Heart left ventricle (tissue), 16 donors: Measurements from ENCODE around the gene MYOC. TPM values are rescaled to one million over a fixed set of nuclear protein-coding genes. Genes with fewer than 3 reads are reported as not detected.

Experiments used
- ATAC-seq, 4 donors: fragments of 200-7000 bp; cut with Tn5 transposase; one replicate each; pipeline ENCODE4 v1.9.1; 2020 to 2022; ENCODE audit warnings: moderate library complexity in 4 of 4, mild to moderate bottlenecking in 3 of 4, moderate number of reproducible peaks in 1 of 4
- DNase-seq, 5 donors: peaks; one replicate each; pipeline ENCODE4 v3.0.0-alpha.2; 2020
- H3K27ac ChIP-seq, 12 donors: fragments of 200-600 bp; sonication (generic) in 4 of 12; one replicate each; pipeline versions ENCODE4 v1.5.0 to v1.8.0; 2016 to 2022; ENCODE audit warnings: mild to moderate bottlenecking in 2 of 12
- H3K27me3 ChIP-seq, 9 donors: fragments of 200-600 bp; sonication (generic) in 2 of 9; one replicate each; pipeline versions ENCODE4 v1.5.1 to v1.8.0; 2016 to 2022; ENCODE audit warnings: mild to moderate bottlenecking in 3 of 9
- H3K36me3 ChIP-seq, 9 donors: fragments of 200-600 bp; sonication (generic) in 2 of 9; one replicate each; pipeline versions ENCODE4 v1.5.0 to v1.8.0; 2018 to 2022; ENCODE audit warnings: mild to moderate bottlenecking in 2 of 9
- H3K4me1 ChIP-seq, 12 donors: fragments of 200-600 bp; sonication (generic) in 4 of 12; one replicate each; pipeline versions ENCODE4 v1.5.0 to v1.8.0; 2016 to 2022; ENCODE audit warnings: mild to moderate bottlenecking in 3 of 12
- H3K4me3 ChIP-seq, 12 donors: fragments of 200-600 bp; sonication (generic) in 4 of 12; one replicate each; pipeline versions ENCODE4 v1.5.0 to v1.8.0; 2017 to 2022; ENCODE audit warnings: mild to moderate bottlenecking in 9 of 12, moderate library complexity in 4 of 12
- H3K9me3 ChIP-seq, 12 donors: fragments of 200-600 bp; sonication (generic) in 4 of 12; one replicate each; pipeline versions ENCODE4 v1.5.0 to v1.8.0; 2016 to 2022; ENCODE audit warnings: mild to moderate bottlenecking in 1 of 12
- POLR2A ChIP-seq, 2 donors: fragments of 450-650 bp; IDR thresholded peaks; one replicate each; pipeline ENCODE4 v1.6.1; 2017; ENCODE audit warnings: antibody characterized with exemption in 2 of 2, mild to moderate bottlenecking in 2 of 2, moderate library complexity in 2 of 2
- WGBS, 4 donors: extraction: QIAGEN DNeasy Blood & Tissue Kit in 2 of 4; methylation state at CpG; one replicate each; pipeline versions ENCODE4 v1.1.5 to v1.1.7; 2013 to 2018; 5-methylcytosine and 5-hydroxymethylcytosine counted together
- intact Hi-C, 10 donors: fragments of 100-400 bp; cut with DNase I; formaldehyde crosslinking; loops; one replicate each; pipeline versions ENCODE4 v1.11.1 to v1.14.2; 2022
- polyA plus RNA-seq, 2 donors: library from polyadenylated mRNA; stranded (reverse); fragments of 200-250 nt; gene quantifications; one replicate each; pipeline ENCODE4 v1.2.3, GENCODE V29; 2013
- total RNA-seq, 9 donors: library from RNA; depleted of rRNA in 2 of 9; stranded (reverse); fragments of >200 nt in 2 of 9; fragmentation: NEBNext Ultra II Directional in 3 of 9; extraction: Animal tissue kit (Norgen Biotek cat#: 25700) in 3 of 9; gene quantifications; one replicate each; pipeline versions ENCODE4 v1.1.0 to v1.2.4, GENCODE V29; 2016 to 2023
- TF ChIP-seq, protein P1 (sequence below), 12 donors: fragments of 200-600 bp; sonication (generic) in 4 of 12; IDR thresholded peaks; one replicate each; pipeline versions ENCODE4 v1.5.0 to v1.8.0; 2018 to 2022; ENCODE audit warnings: antibody characterized with exemption in 12 of 12, mild to moderate bottlenecking in 5 of 12
- donor health status: ischemic (EF 13 %, LVEDD 7.1; RV severe dilation, severe dysfunction).
- donor health status: healthy with polysubstance abuse.
- donor health status: DM: no; HTN: yes; CAD: no.
- donor health status: DM: no; HTN: no; CAD: no.
- donor health status: ischemic (EF 25% LVEDD 6.9; RV normal size, moderate dysfunction).
- donor health status: ischemic (EF 25% LVEDD 5.7; RV mildly dilated, moderate dysfunction).
- donor health status: healthy.
- donor health status: DM: yes; HTN: yes; CAD: no.
- donor health status: ischemic (EF 35%, LVEDD 5.7; RV mildly dilated, moderate dysfunction).
- donor health status: nonischemic (EF 11% LVEDD 7.7; RV severe dilation, severe dysfunction).
- donor health status: DM: yes; HTN: yes; CAD: no.
- donor health status: PGD.
- donor health status: ischemic (EF 29% LVEDD 5.4; RV normal size, mild dysfunction).
- donor health status: nonischemic (EF 23%, LVEDD 6.1; RV moderate dilation, normal function).

Gene MYOC
- total and polyA plus RNA-seq, 11 donors, result 0.49 to 12.4 (median 2.3) TPM

DNA sequence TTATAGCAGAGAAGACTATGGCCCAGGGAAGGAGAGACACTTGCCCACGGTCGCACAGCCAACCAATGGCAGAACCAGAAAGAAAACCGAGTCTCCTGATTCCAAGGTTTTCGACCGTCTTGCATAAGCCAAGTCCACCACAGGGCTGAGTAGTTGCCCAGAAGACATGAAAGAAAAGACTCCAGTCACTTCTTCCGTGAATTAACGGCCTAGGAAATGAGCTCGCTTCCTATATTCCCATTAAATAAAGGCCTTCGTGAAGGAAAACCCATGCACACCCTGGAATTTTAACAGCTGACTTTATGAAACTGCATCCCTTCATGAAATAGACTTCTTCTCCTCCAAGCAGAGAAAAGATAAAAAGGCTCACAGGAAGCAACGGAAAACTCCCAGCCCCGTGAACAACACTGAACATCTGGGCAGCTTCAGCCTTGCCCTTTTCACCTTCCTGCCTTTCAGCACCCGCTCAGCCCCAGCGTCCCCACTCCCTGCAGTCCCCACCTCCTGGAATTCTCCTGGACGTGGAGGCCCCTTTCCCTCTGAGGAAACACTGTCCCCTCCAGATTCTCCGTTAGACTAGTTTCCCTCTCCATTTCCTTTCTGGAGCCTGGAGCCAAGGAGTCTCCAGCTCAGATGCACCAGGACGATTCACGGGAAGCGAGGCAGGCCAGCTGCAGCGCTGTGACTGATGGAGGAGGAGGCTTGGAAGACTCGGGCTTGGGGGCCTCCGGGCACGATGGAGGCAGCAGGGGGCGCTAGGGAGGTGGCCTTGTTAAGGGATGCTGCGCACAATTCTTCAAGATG lies 2.7 kb upstream of the MYOC start:
- peak overlapping the region; percentile 45 to 95 (median 79) for H3K27ac ChIP-seq
- no peaks in the 10 kb centered on the region for H3K36me3 ChIP-seq
- peaks cover 2 to 53% (median 31%) of the 10 kb centered on the region in 12 donors for H3K4me1 ChIP-seq
- TF ChIP-seq POLR2A (IDR thresholded peaks at IDR 0.05), result no peak
- TF ChIP-seq, protein P1, sequence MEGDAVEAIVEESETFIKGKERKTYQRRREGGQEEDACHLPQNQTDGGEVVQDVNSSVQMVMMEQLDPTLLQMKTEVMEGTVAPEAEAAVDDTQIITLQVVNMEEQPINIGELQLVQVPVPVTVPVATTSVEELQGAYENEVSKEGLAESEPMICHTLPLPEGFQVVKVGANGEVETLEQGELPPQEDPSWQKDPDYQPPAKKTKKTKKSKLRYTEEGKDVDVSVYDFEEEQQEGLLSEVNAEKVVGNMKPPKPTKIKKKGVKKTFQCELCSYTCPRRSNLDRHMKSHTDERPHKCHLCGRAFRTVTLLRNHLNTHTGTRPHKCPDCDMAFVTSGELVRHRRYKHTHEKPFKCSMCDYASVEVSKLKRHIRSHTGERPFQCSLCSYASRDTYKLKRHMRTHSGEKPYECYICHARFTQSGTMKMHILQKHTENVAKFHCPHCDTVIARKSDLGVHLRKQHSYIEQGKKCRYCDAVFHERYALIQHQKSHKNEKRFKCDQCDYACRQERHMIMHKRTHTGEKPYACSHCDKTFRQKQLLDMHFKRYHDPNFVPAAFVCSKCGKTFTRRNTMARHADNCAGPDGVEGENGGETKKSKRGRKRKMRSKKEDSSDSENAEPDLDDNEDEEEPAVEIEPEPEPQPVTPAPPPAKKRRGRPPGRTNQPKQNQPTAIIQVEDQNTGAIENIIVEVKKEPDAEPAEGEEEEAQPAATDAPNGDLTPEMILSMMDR (IDR thresholded peaks at IDR 0.05), result peak; percentile 49 to 84 (median 77)
- H3K27me3 ChIP-seq, result no peaks in the 10 kb centered on the region
- peak overlapping the region in 10 of 12 donors; percentile 10 to 35 (median 21) for H3K4me3 ChIP-seq
- intact Hi-C loops, result loop anchor here in 2 of 10 donors (2.0 to 5.0 kb wide), 4 partner anchors 88 to 877 kb away; partner anchors contain the start of genes METTL13 (in 2 of the 2), SUCO (in 1 of the 2) and VAMP4 (in 1 of the 2)
- H3K9me3 ChIP-seq, result no peaks in the 10 kb centered on the region
- DNase-seq (peak; percentile 85 to 91 (median 86)), ATAC-seq (peak; percentile 84 to 92 (median 88))
- WGBS, 4 donors, result 19 to 23% (median 20%) methylated on average over 24 of the region's 24 CpGs

DNA sequence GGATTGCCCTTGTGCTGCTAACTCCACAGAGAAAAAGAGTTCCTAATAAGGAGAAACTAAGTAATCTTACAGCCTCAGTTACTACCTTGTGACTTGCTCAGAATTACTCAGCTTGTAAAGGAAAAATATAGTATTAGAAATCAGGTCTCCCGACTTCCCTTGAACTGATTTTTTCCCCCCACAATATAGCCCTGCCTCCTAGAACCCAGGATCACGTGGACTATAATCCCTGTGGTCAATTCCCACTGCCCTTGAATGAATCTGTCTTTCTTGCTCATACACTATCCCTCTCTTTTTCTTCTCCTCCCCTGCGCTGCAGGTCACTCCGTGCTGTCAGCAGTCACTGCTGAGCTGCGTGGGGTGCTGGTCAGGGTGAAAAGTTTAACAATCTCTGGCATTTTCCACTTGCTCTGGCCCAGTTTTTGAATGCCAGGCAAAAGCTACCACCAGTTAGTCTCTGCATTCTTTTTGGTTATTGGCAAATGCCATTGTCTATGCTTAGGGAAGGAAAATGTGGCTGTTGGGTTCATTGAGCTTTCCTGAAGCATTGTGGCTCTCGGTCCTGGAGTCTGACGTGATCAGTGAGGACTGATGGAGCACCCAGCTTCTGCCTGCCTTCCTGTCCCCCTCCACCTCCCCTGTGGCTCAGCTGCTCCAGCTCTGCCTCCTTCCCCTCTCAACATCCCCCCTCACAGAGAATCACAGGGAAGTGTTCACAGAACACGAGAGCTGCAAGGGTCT lies 1.9 kb upstream of the MYOC start:
- 14 to 20% (median 19%) methylated on average over 8 of the region's 8 CpGs for WGBS, 4 donors
- Histone ChIP-seq H3K4me1 (peaks cover 2 to 59% (median 31%) of the 10 kb centered on the region in 12 donors), H3K4me3 (peak overlapping the region in 8 of 12 donors; percentile 8 to 31 (median 21))

DNA sequence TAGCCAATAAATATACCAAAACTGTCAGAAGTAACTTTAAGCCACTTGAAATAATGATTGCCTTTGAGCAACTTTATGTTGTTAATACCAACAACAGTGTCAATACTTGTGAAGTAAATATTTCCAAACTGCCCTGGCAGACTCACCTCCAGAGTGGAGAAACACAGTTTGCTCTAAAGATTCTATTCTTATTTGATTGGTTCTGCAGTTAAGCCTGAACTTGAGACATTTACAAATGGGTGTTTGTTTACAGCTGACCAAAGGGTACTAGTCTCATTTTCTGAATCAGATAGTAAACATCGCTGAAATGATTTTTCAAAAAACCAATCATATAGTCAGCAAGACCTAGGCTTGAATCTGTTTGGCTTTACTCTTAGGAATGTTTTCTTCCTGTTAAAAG lies 1.3 kb upstream of the MYOC start:
- no peak for ATAC-seq
- peak overlapping the region in 11 of 12 donors; percentile 62 to 95 (median 81) for H3K27ac ChIP-seq
- 22 to 50% (median 33%) methylated on average over 1 of the region's 1 CpG for whole genome bisulfite sequencing, 4 donors

More for the DNA sequence above, 1.9 kb upstream of the MYOC start:
- peak; percentile 23 to 60 (median 54) for ATAC-seq
- Histone ChIP-seq H3K36me3 (no peaks in the 10 kb centered on the region), H3K9me3 (no peaks in the 10 kb centered on the region), H3K27me3 (no peaks in the 10 kb centered on the region), H3K27ac (peak overlapping the region; percentile 45 to 95 (median 79))
- TF ChIP-seq POLR2A (IDR thresholded peaks at IDR 0.05), result no peak
- TF ChIP-seq, protein P1 (IDR thresholded peaks at IDR 0.05), result no peak
- DNase-seq, result peak in 3 of 5 donors; percentile 28 to 44 (median 30)
- intact Hi-C loops, result loop anchor here in 2 of 10 donors (2.0 to 5.0 kb wide), 3 partner anchors 88 to 128 kb away; partner anchors contain the start of genes METTL13 (in 2 of the 2) and VAMP4 (in 1 of the 2)

More for the DNA sequence above, 1.3 kb upstream of the MYOC start:
- intact Hi-C loops, result loop anchor here in 2 of 10 donors (2.0 to 5.0 kb wide), 3 partner anchors 89 to 129 kb away; partner anchors contain the start of genes METTL13 (in 2 of the 2) and VAMP4 (in 1 of the 2)
- peak overlapping the region in 1 of 12 donors; percentile 13 for H3K4me3 ChIP-seq
- no peak for DNase-seq
- no peaks in the 10 kb centered on the region for H3K9me3 ChIP-seq
- peaks cover 2 to 59% (median 31%) of the 10 kb centered on the region in 12 donors for H3K4me1 ChIP-seq
- TF ChIP-seq POLR2A (IDR thresholded peaks at IDR 0.05), result no peak
- TF ChIP-seq, protein P1 (IDR thresholded peaks at IDR 0.05), result no peak
- no peaks in the 10 kb centered on the region for H3K27me3 ChIP-seq
- H3K36me3 ChIP-seq, result no peaks in the 10 kb centered on the region
